Hippocampal formation (tissue), 2 donors: Measurements from ENCODE around the gene MAST4.

Experiments
- DNase-seq, 2 donors: peaks; one replicate each; lab custom pipeline; 2025; lab: John Stamatoyannopoulos, UW

The MAST4 gene

GRCh38 chr5:66603881-66604280, 7.7 kb downstream of the MAST4 start:
- no peak for DNase-seq

GRCh38 chr5:66606713-66607112, 10.5 kb downstream of the MAST4 start:
- no peak for DNase-seq

GRCh38 chr5:66608501-66608900, 12.3 kb downstream of the MAST4 start:
- DNase-seq: no peak

GRCh38 chr5:66609615-66610014, 13.4 kb downstream of the MAST4 start:
- DNase-seq: no peak

GRCh38 chr5:66612226-66612625, 16.0 kb downstream of the MAST4 start:
- no peak for DNase-seq

GRCh38 chr5:66615136-66615535, 18.9 kb downstream of the MAST4 start:
- DNase-seq: no peak

GRCh38 chr5:66615894-66616293, 19.7 kb downstream of the MAST4 start:
- no peak for DNase-seq

GRCh38 chr5:66616520-66617225, 20.5 kb downstream of the MAST4 start:
- DNase-seq: no peak

- DNase-seq: no peak
Measured at GRCh38 chr5:66617226-66617861, 21.2 kb downstream of the MAST4 start.

- no peak for DNase-seq
Measured at GRCh38 chr5:66617991-66618768, 22.0 kb downstream of the MAST4 start.

GRCh38 chr5:66620711-66621110, 24.5 kb downstream of the MAST4 start:
- DNase-seq: no peak

GRCh38 chr5:66621146-66621545, 25.0 kb downstream of the MAST4 start:
- DNase-seq: no peak

- no peak for DNase-seq
Measured at GRCh38 chr5:66621736-66622135, 25.5 kb downstream of the MAST4 start.

GRCh38 chr5:66628561-66628960, 32.4 kb downstream of the MAST4 start:
- no peak for DNase-seq

- DNase-seq: no peak
Measured at GRCh38 chr5:66629446-66629845, 33.3 kb downstream of the MAST4 start.

- DNase-seq: no peak
Measured at GRCh38 chr5:66633754-66634153, 37.6 kb downstream of the MAST4 start.

GRCh38 chr5:66634601-66635000, 38.4 kb downstream of the MAST4 start:
- DNase-seq: no peak

GRCh38 chr5:66637994-66638393, 41.8 kb downstream of the MAST4 start:
- DNase-seq: no peak

- no peak for DNase-seq
Measured at GRCh38 chr5:66639037-66639436, 42.8 kb downstream of the MAST4 start.

- DNase-seq: no peak
Measured at GRCh38 chr5:66642538-66642937, 46.3 kb downstream of the MAST4 start.

GRCh38 chr5:66643387-66643786, 47.2 kb downstream of the MAST4 start:
- DNase-seq: no peak

- DNase-seq: no peak
Measured at GRCh38 chr5:66644111-66644510, 47.9 kb downstream of the MAST4 start.

GRCh38 chr5:66645039-66645438, 48.8 kb downstream of the MAST4 start:
- no peak for DNase-seq
